NCI-H2227 (cell line): Measurements from ENCODE around the gene SPIN1.

Source experiments
- DNase-seq: peaks from one replicate; lab custom pipeline; 2025; ENCODE audit not compliant: unreplicated experiment; lab: John Stamatoyannopoulos, UW

The SPIN1 gene

DNA sequence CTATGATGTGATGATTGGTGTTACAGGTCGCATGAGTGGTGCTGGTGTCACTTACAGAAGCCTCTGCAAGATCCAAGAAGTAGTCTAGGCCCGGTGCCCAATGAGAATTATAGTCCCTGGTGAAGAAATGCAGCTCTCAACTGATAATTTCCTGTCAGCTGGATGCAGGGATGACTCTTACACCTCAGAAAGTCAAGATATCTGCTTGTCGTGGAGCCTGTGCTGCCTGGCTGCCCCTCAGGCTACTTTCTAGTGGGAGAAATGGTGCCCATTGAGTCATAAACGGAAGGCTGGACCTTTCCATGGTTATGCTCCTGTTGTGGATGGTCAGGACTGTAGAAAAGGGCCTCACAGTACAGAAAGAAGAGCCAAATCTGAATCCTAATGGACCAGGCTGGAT is 99.9 kb downstream of the SPIN1 start:
- DNase-seq: no peak

- no peak for DNase-seq
Observed at GRCh38 chr9:88494983-88495721, 106.9 kb downstream of the SPIN1 start.

DNA sequence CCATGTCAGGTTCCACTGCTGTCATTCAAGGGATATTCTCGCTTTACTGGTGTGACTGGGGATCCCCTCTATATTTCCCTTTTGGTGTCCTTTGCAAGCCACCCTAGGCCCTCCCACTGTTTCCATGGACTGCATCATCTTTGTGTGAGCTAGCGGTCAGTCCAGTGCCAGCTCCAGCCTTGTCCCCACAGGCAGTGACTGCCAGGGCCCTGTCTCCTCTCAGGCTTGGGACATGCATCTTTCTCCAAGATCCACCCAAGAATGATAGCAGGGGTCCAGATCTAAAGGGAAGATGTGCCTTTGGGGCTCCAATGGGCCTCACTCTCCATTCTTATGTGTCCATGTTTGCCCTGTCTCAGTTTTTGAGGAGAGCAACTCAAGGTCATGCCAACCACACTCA is 109.0 kb downstream of the SPIN1 start:
- no peak for DNase-seq

GRCh38 chr9:88498880-88499279 is 110.6 kb downstream of the SPIN1 start:
- no peak for DNase-seq

DNA sequence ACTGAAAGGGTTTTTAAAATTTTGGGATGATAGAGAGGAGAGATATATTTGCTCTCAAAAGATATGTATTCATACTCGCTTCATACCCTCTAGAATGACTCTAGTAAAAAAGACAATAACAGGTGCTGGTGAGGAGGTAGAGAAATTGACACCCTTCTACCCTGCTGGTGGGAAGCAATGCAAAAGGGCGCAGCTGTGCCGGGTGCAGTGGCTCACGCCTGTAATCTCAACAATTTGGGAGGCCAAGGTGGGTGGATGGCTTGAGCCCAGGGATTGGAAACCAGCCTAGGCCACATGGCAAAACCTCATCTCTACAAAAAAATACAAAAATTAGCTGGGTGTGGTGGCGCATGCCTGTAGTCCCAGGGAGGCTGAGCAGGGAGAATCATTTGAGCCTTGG is 112.8 kb downstream of the SPIN1 start:
- DNase-seq: no peak

- DNase-seq: no peak
Observed at GRCh38 chr9:88502552-88503034, 114.3 kb downstream of the SPIN1 start.

DNA sequence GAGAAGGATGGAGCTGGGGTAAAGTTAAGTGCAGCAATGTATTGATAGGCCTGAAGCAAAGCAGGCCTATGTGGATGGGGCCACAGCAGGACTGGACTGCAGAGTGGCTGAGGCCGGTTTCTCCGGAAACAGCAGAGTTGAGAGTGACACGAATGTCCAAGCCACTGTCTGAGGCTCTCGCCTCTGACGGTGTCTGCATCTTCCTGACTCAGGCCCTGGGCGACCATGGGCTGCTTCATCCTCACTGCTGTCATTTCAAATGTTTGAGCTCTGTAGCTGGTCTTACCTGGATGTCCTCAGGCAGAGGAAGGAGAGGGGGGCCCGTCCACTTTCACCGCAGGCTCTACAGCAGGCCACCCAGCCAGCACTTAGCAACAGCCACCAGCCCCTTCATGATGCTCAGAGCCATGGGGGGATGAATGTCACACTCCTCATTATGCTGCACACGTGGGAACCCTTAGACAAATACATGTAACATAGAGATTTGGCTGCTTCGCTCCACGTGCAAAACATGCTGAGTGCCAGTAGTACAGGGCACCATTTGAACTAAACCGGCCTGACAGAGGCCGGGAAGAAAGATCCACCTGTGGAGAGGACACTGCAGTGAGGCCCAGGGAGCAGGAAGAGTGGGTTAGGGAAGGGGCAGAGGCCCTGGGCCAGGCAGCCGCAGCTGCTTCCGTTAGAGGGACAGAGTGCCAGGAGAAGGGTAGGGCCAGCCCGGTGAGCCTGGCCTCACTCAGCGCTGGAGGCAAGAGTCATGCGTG is 115.0 kb downstream of the SPIN1 start:
- no peak for DNase-seq

GRCh38 chr9:88503845-88504764 is 115.9 kb downstream of the SPIN1 start:
- DNase-seq: no peak

DNA sequence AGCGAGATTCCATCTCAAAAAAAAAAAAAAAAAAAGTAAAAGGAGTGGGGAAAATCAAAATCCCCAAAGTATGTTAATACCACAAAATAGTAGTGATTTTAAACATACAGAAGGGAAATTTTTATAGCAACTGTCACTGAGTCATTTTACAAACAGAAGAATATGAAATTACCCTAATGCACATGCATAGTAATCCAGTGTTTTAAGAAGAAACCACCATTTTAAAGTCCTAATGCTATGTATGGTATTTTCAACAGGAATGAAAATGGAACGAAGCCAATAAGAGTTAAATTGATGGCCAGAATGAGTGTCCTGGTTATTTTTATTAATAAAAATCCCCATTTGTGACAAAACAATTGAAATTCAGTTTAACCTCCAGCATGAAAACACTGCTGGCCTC is 120.1 kb downstream of the SPIN1 start:
- no peak for DNase-seq

- DNase-seq: no peak
Observed at GRCh38 chr9:88511906-88512305, 123.7 kb downstream of the SPIN1 start.

DNA sequence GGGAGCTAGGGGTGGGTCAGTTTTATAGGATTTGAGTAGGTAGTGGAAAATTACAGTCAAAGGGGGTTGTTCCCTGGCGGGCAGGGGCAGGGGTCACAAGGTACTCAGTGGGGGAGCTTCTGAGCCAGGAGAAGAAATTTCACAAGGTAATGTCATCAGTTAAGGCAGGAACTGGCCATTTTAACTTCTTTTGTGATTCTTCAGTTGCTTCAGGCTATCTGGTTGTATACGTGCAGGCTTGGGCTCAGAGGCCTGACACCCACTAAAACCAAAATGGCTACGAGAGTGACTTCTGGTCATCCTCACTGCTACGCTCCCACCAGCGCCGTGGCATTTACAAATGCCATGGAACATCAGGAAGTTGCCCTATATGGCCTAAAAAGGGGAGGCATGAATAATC is 126.0 kb downstream of the SPIN1 start:
- DNase-seq: no peak

DNA sequence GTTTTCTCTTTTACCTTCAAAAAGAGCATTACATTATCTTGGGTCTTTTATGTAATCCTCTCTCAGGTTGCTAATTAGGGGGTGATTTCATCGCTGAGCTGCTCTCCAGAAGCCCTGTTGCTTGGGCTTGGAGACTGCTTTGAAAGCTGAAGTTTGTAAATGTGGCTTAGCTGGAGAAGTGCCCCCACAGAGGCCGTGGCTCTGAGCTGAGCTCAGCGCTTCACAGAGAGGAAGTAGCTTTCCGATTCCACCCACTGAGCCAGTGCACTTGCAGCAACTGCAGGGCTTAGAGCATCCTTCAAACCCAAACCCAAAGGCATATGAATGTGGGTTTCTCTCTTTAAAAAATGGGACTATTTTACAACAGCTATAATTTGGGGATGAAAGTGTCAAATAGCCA is 133.1 kb downstream of the SPIN1 start:
- no peak for DNase-seq

DNA sequence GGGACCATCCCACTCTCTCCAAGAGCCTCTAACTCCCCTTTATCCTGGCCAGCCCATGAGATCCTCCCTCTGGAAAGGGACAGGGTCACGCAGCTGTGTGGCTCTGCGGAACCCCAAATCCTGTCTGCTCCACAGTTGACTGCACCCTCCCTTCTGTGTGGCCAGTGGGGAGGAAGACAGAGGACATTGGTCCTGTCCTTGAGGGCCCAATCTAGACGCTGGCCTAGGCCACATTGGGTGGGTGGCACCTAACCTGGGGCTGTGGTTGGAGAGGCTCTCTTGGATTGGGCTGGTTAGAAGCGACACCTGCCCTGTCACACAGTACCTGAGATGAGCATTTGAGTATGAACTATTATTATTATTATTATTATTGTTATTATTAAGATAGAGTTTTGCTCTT is 134.1 kb downstream of the SPIN1 start:
- no peak for DNase-seq

GRCh38 chr9:88523056-88523455 is 134.8 kb downstream of the SPIN1 start:
- DNase-seq: no peak

GRCh38 chr9:88524911-88525310 is 136.7 kb downstream of the SPIN1 start:
- DNase-seq: no peak

DNA sequence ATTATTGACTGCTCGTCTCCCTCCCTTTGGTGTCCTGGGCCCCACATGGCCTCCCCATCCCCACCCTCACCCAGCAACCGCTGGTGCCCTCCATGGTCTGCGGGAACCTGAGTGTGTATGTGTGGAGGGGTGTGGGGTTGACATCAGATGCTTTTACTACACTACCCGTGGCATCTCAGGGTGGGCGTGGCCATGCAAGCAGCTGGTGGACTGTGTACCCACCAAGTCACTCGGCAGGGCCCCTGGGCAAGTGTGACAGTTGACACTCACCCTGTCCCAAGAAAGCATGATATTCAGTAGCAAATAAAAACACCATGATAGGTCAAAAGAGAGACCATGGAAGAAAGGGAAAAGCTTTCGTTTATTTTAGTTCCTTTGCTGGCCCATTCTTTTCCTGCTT is 139.4 kb downstream of the SPIN1 start:
- DNase-seq: no peak
